Tibial artery (tissue), 4 donors: ENCODE data around the gene PTPRG.
A peak's percentile ranks its signal among the peaks of the same experiment; 100 is the strongest.

ENCODE experiments used
- DNase-seq, 2 donors: peaks; one replicate each; pipeline ENCODE4 v3.0.0-alpha.2; 2019
- H3K27ac ChIP-seq, 2 donors: fragments of 200-600 bp; sonication (generic) in 1 of 2; 1 replicate in 1 of 2; 2 replicates in 1 of 2; pipeline ENCODE4 v1.5.1; 2018 to 2019; ENCODE audit warnings: mild to moderate bottlenecking in 1 of 2
- H3K27me3 ChIP-seq, 2 donors: fragments of 200-600 bp; sonication (generic) in 1 of 2; one replicate each; pipeline versions ENCODE4 v1.5.1 to v1.6.0; 2016 to 2019
- H3K36me3 ChIP-seq, 3 donors: fragments of 200-600 bp; sonication (generic) in 2 of 3; one replicate each; pipeline ENCODE4 v1.5.1; 2016 to 2019; ENCODE audit warnings: mild to moderate bottlenecking in 2 of 3
- H3K4me1 ChIP-seq, 4 donors: fragments of 200-600 bp; sonication (generic) in 2 of 4; 1 replicate in 3 of 4; 2 replicates in 1 of 4; pipeline ENCODE4 v1.5.1; 2016 to 2019
- H3K4me3 ChIP-seq, 2 donors: fragments of 200-600 bp; sonication (generic) in 1 of 2; 1 replicate in 1 of 2; 2 replicates in 1 of 2; pipeline ENCODE4 v1.5.1; 2018 to 2019; ENCODE audit warnings: mild to moderate bottlenecking in 2 of 2
- H3K9me3 ChIP-seq, 3 donors: fragments of 200-600 bp; sonication (generic) in 1 of 3; one replicate each; pipeline ENCODE4 v1.5.1; 2016 to 2019
- CTCF ChIP-seq, 2 experiments: fragments of 200-600 bp in 1 of 2; fragments of 450-650 bp in 1 of 2; IDR thresholded peaks; one replicate each; pipeline ENCODE4 v1.5.1; 2017 to 2019; ENCODE audit warnings: antibody characterized with exemption in 2 of 2, mild to moderate bottlenecking in 1 of 2, moderate library complexity in 1 of 2
- intact Hi-C: fragments of 100-400 bp; cut with DNase I; formaldehyde crosslinking; loops from one replicate; pipeline ENCODE4 v1.15.0; 2023; ENCODE audit warnings: low total_unique reads

Gene PTPRG

GRCh38 chr3:61901496-61901895 is 340.1 kb downstream of the PTPRG start:
- H3K9me3 ChIP-seq = no peaks in the 10 kb centered on the region
- no peak for TF ChIP-seq CTCF (IDR thresholded peaks at IDR 0.05)
- H3K4me3 ChIP-seq = no peak overlapping the region
- no peak overlapping the region for H3K27ac ChIP-seq
- DNase-seq = no peak
- intact Hi-C loops = no loop called here
- no peaks in the 10 kb centered on the region for H3K27me3 ChIP-seq
- peaks cover 0 to 69% (median 28%) of the 10 kb centered on the region in 4 donors for H3K4me1 ChIP-seq
- H3K36me3 ChIP-seq = no peaks in the 10 kb centered on the region

GRCh38 chr3:61901986-61902385 is 340.6 kb downstream of the PTPRG start:
- peaks cover 0 to 70% (median 29%) of the 10 kb centered on the region in 4 donors for H3K4me1 ChIP-seq
- no peak overlapping the region for H3K4me3 ChIP-seq
- DNase-seq = no peak
- no peak overlapping the region for H3K27ac ChIP-seq
- H3K9me3 ChIP-seq = no peaks in the 10 kb centered on the region
- H3K36me3 ChIP-seq = no peaks in the 10 kb centered on the region
- no peak for TF ChIP-seq CTCF (IDR thresholded peaks at IDR 0.05)
- intact Hi-C loops = no loop called here
- no peaks in the 10 kb centered on the region for H3K27me3 ChIP-seq

GRCh38 chr3:61903074-61903473 is 341.7 kb downstream of the PTPRG start:
- H3K27ac ChIP-seq = peak overlapping the region in 1 of 2 donors; percentile 39
- H3K27me3 ChIP-seq = no peaks in the 10 kb centered on the region
- H3K4me3 ChIP-seq = no peak overlapping the region
- H3K36me3 ChIP-seq = no peaks in the 10 kb centered on the region
- H3K9me3 ChIP-seq = no peaks in the 10 kb centered on the region
- no peak for DNase-seq
- peaks cover 0 to 68% (median 29%) of the 10 kb centered on the region in 4 donors for H3K4me1 ChIP-seq
- intact Hi-C loops = no loop called here
- TF ChIP-seq CTCF (IDR thresholded peaks at IDR 0.05) = no peak

GRCh38 chr3:61903931-61904657 is 342.7 kb downstream of the PTPRG start:
- peaks cover 0 to 66% (median 35%) of the 10 kb centered on the region in 4 donors for H3K4me1 ChIP-seq
- peak overlapping the region; percentile 39 to 62 for H3K27ac ChIP-seq
- H3K9me3 ChIP-seq = no peaks in the 10 kb centered on the region
- peak in 1 of 2 donors; percentile 61 for DNase-seq
- no peak for TF ChIP-seq CTCF (IDR thresholded peaks at IDR 0.05)
- no peaks in the 10 kb centered on the region for H3K36me3 ChIP-seq
- intact Hi-C loops = no loop called here
- H3K27me3 ChIP-seq = no peaks in the 10 kb centered on the region
- no peak overlapping the region for H3K4me3 ChIP-seq

GRCh38 chr3:61907210-61907795 is 345.9 kb downstream of the PTPRG start:
- Histone ChIP-seq H3K27ac (no peak overlapping the region), H3K4me1 (peaks cover 0 to 86% (median 39%) of the 10 kb centered on the region in 4 donors), H3K9me3 (no peaks in the 10 kb centered on the region), H3K4me3 (no peak overlapping the region), H3K27me3 (no peaks in the 10 kb centered on the region), H3K36me3 (no peaks in the 10 kb centered on the region)
- DNase-seq = no peak
- intact Hi-C loops = no loop called here
- TF ChIP-seq CTCF (IDR thresholded peaks at IDR 0.05) = no peak
